Effector memory CD8-positive, alpha-beta T cell (primary cell): ENCODE data around the gene PRUNE2.

Experiments used
- ATAC-seq: fragments of 150-1000 bp; cut with Tn5 transposase; replicated peaks from 2 replicates; pipeline ENCODE4 v1.10.0; 2021; ENCODE audit warnings: mild to moderate bottlenecking, moderate library complexity
- DNase-seq, 3 experiments: peaks; one replicate each; pipeline ENCODE4 v3.0.0; 2021
- H3K27ac Mint-ChIP-seq, 2 donors: one replicate each; pipeline ENCODE4 v1.8.0; 2022; ENCODE audit warnings: mild to moderate bottlenecking in 2 of 2, mixed read lengths in 2 of 2, moderate library complexity in 2 of 2
- H3K27me3 Mint-ChIP-seq, 2 donors: one replicate each; pipeline ENCODE4 v1.8.0; 2022; ENCODE audit warnings: mixed read lengths in 2 of 2
- H3K36me3 Mint-ChIP-seq: one replicate; pipeline ENCODE4 v1.8.0; 2022; ENCODE audit warnings: mild to moderate bottlenecking, moderate library complexity, mixed read lengths; ENCODE audit not compliant: insufficient read depth
- H3K4me1 Mint-ChIP-seq, 2 donors: one replicate each; pipeline ENCODE4 v1.8.0; 2022; ENCODE audit warnings: low read depth in 2 of 2, mixed read lengths in 2 of 2
- H3K4me3 Mint-ChIP-seq, 2 donors: one replicate each; pipeline ENCODE4 v1.8.0; 2022; ENCODE audit warnings: mild to moderate bottlenecking in 2 of 2, mixed read lengths in 2 of 2, moderate library complexity in 2 of 2
- H3K9me3 Mint-ChIP-seq, 2 donors: one replicate each; pipeline ENCODE4 v1.8.0; 2022; ENCODE audit warnings: mixed read lengths in 2 of 2

Gene PRUNE2

DNA sequence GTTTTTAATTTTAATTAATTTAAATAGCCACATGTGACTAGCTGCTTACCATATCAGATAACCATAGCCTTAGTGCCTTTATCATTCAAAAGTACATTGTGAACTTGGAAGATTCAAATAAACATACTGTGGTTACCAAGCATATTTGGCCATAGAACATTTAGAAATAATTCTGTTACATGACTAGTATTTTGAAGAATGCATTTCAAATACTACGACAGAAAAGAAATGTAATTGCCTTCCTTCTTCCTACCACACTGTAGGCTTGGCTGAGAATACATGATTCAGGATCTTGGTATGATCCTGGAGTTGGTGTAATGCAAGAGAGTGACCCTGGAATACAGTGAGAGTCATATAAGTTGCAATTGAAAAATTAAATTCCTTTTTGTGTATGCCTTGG is 251.3 kb downstream of the PRUNE2 start:
- Mint-ChIP-seq H3K4me3 (peak overlapping the region; percentile 42 to 62), H3K27me3 (no peaks in the 10 kb centered on the region), H3K27ac (peak overlapping the region; percentile 62 to 90), H3K36me3 (peaks cover 3% of the 10 kb centered on the region), H3K4me1 (peaks cover 29 to 71% of the 10 kb centered on the region in 2 donors), H3K9me3 (no peaks in the 10 kb centered on the region)
- ATAC-seq, result no peak
- DNase-seq, result no peak

GRCh38 chr9:76654051-76654461 is 251.9 kb downstream of the PRUNE2 start:
- peaks cover 29 to 70% of the 10 kb centered on the region in 2 donors for H3K4me1 Mint-ChIP-seq

DNA sequence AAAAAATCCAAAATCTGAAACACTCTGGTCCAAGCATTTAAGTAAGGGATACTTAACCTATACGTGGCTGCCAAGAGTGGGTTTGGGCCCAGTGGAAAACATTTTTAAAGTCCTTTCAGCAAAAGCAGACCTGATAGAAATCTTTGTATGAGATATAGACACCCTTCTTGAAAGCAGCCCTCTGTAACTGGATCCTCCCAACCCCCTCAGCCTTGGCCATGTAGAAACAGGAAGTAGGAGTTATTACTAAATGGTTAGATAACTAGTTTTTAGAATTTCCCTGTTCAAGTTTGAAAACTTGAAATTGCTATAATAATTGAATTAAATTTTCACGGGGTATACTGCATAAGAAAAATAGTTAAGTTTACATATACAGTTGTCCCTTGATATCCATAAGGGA is 253.0 kb downstream of the PRUNE2 start:
- Mint-ChIP-seq H3K36me3 (peaks cover 3% of the 10 kb centered on the region), H3K27me3 (no peaks in the 10 kb centered on the region), H3K4me1 (peaks cover 27 to 60% of the 10 kb centered on the region in 2 donors), H3K9me3 (no peaks in the 10 kb centered on the region), H3K27ac (no peak overlapping the region), H3K4me3 (no peak overlapping the region)
- no peak for ATAC-seq
- DNase-seq, result no peak

More at GRCh38 chr9:76654051-76654461, 251.9 kb downstream of the PRUNE2 start:
- no peak overlapping the region for H3K4me3 Mint-ChIP-seq
- DNase-seq, result no peak
- H3K27me3 Mint-ChIP-seq, result no peaks in the 10 kb centered on the region
- no peaks in the 10 kb centered on the region for H3K9me3 Mint-ChIP-seq
- ATAC-seq, result no peak
- H3K27ac Mint-ChIP-seq, result no peak overlapping the region
- peaks cover 3% of the 10 kb centered on the region for H3K36me3 Mint-ChIP-seq

DNA sequence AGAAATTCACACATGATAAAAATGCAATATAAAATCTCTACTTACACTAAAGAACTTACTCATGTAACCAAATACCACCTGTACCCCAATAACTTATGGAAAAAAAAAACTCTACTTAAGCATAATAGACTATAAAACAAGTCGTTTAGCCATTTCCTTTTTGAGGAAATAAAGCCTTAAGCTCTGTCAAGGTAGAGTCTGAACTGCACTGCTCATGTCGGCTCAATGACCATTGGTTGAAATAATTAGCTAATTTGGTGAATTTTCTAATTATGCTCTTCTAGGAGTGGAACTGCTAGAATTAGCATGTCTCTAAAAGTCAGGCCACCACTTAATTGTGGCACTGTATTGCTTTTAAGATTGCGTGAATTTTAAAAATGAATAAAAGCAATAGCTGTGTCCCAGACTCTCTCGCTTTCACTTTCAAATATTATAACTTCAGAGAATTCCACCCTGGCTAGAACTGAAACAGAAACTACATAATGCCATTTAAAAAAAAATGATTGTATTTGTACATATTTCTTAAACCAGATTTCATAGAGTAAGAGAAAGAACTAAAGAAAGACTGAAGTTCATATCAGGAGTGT is 254.7 kb downstream of the PRUNE2 start:
- Mint-ChIP-seq H3K9me3 (no peaks in the 10 kb centered on the region), H3K4me1 (peaks cover 23 to 44% of the 10 kb centered on the region in 2 donors)
- DNase-seq, result no peak

GRCh38 chr9:76650692-76651091 is 255.2 kb downstream of the PRUNE2 start:
- no peaks in the 10 kb centered on the region for H3K9me3 Mint-ChIP-seq
- peaks cover 22 to 38% of the 10 kb centered on the region in 2 donors for H3K4me1 Mint-ChIP-seq
- H3K36me3 Mint-ChIP-seq, result peaks cover 3% of the 10 kb centered on the region
- H3K27me3 Mint-ChIP-seq, result no peaks in the 10 kb centered on the region
- H3K27ac Mint-ChIP-seq, result peak overlapping the region; percentile 80 to 88
- ATAC-seq (no peak), DNase-seq (no peak)
- H3K4me3 Mint-ChIP-seq, result peak overlapping the region; percentile 65 to 77

More for the DNA sequence above, 254.7 kb downstream of the PRUNE2 start:
- Mint-ChIP-seq H3K36me3 (peaks cover 3% of the 10 kb centered on the region), H3K4me3 (peak overlapping the region; percentile 65 to 77), H3K27me3 (no peaks in the 10 kb centered on the region), H3K27ac (peak overlapping the region; percentile 80 to 88)
- peak; percentile 42 for ATAC-seq

- Mint-ChIP-seq H3K4me1 (peaks cover 15 to 30% of the 10 kb centered on the region in 2 donors), H3K4me3 (no peak overlapping the region), H3K36me3 (peaks cover 3% of the 10 kb centered on the region), H3K27ac (no peak overlapping the region), H3K9me3 (no peaks in the 10 kb centered on the region), H3K27me3 (no peaks in the 10 kb centered on the region)
- ATAC-seq (no peak), DNase-seq (no peak)
Observed at GRCh38 chr9:76649894-76650293, 256.0 kb downstream of the PRUNE2 start.

DNA sequence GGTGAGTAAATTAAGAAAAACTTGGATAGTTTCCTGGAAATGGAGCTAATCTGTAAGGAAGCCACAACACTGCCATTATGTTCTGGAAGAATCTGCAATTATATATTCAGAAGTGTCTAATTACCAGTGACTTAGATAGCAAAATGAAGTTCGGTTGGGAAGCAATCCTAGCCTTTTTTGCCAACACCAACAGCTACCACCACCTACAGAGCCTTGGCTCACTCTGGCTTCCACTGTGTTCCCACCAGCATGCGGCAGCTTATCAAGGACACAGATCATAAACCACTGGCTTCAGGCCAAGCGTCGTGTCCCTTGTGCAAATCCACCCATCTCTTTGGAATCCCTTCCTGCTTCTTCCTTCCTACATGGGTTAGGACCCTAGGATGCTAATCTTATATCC is 259.7 kb downstream of the PRUNE2 start:
- H3K9me3 Mint-ChIP-seq, result no peaks in the 10 kb centered on the region
- ATAC-seq (no peak), DNase-seq (no peak)
- no peak overlapping the region for H3K27ac Mint-ChIP-seq
- peaks cover 7 to 9% of the 10 kb centered on the region in 2 donors for H3K4me1 Mint-ChIP-seq
- H3K27me3 Mint-ChIP-seq, result no peaks in the 10 kb centered on the region
- H3K4me3 Mint-ChIP-seq, result no peak overlapping the region
- H3K36me3 Mint-ChIP-seq, result no peaks in the 10 kb centered on the region

DNA sequence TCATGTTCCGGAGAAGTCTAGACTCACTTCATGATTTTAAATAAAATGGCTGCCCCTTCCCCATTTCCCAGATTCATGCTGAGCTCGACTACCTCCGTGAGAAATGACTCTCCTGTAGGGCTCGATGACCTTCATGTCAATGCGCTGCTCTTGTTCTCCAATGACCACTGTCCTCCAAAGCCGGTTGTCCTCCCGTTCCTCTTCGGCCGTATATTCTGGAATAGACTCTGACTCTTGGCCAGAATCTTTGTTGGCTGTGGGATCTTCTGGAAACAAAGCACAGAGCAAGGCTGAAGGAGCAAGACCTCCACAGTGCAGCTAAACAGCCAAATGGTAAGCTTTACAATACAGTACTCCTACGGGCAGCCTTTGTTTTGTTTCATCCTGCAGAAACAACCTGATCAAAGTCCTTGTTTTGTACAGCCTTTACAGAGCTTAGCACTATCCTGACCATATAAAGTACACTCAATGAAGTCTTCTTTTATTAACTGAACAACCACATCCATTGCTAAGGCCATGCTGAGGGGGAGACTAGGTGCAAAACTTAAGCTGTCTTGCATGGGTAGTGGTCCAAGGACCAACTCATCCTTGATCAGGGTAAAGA is 261.2 kb downstream of the PRUNE2 start:
- DNase-seq (no peak), ATAC-seq (no peak)
- Mint-ChIP-seq H3K4me3 (no peak overlapping the region), H3K36me3 (no peaks in the 10 kb centered on the region), H3K27ac (no peak overlapping the region), H3K4me1 (no peaks in the 10 kb centered on the region), H3K9me3 (no peaks in the 10 kb centered on the region), H3K27me3 (no peaks in the 10 kb centered on the region)

GRCh38 chr9:76644171-76644570 is 261.7 kb downstream of the PRUNE2 start:
- H3K36me3 Mint-ChIP-seq, result no peaks in the 10 kb centered on the region
- no peak overlapping the region for H3K27ac Mint-ChIP-seq
- no peak overlapping the region for H3K4me3 Mint-ChIP-seq
- ATAC-seq, result no peak
- no peak for DNase-seq
- no peaks in the 10 kb centered on the region for H3K27me3 Mint-ChIP-seq
- no peaks in the 10 kb centered on the region for H3K9me3 Mint-ChIP-seq
- no peaks in the 10 kb centered on the region for H3K4me1 Mint-ChIP-seq

DNA sequence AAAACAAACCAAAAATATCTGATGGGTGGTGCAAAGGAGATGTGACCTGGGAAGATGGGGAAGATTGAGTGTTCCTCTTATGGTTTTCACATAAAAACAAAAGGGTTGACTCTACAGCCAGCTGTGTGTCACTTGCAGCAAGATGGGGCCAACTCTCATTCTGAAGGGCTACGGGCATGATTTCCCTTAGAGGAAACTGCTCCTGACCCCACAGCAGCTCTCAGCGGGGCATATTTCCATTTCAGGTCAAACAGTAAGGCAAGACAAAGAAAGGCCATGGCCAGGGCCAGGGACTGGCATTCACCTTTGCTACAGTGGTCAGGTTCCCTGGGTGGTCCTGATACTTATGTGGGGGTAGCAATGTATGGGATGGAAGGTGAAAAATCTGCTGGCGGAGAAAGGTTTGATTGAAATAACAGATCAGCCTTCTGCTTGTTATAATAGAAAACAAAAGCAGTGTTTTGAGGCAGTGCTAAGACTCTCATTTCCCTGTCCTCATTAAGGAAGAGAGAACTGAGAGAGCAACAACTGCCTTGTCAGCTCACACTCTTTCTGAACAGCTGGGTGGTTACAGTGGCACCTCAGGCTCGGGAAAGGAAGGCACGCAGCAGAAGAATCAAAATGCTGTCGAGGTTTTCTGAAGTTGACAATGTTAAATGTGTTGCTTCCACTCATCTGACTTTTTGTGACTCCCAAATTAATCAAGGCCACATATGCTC is 262.4 kb downstream of the PRUNE2 start:
- H3K9me3 Mint-ChIP-seq, result no peaks in the 10 kb centered on the region
- H3K27me3 Mint-ChIP-seq, result no peaks in the 10 kb centered on the region
- H3K36me3 Mint-ChIP-seq, result no peaks in the 10 kb centered on the region
- H3K4me1 Mint-ChIP-seq, result no peaks in the 10 kb centered on the region
- no peak for ATAC-seq
- no peak overlapping the region for H3K4me3 Mint-ChIP-seq
- DNase-seq, result no peak
- peak overlapping the region in 1 of 2 donors; percentile 55 for H3K27ac Mint-ChIP-seq

- peaks cover under 1 to 2% of the 10 kb centered on the region in 2 donors for H3K4me1 Mint-ChIP-seq
- no peaks in the 10 kb centered on the region for H3K9me3 Mint-ChIP-seq
- DNase-seq (no peak), ATAC-seq (no peak)
- H3K36me3 Mint-ChIP-seq, result no peaks in the 10 kb centered on the region
- H3K27me3 Mint-ChIP-seq, result no peaks in the 10 kb centered on the region
- no peak overlapping the region for H3K4me3 Mint-ChIP-seq
- peak overlapping the region in 1 of 2 donors; percentile 55 for H3K27ac Mint-ChIP-seq
Observed at GRCh38 chr9:76642701-76643209, 263.2 kb downstream of the PRUNE2 start.

- no peak for ATAC-seq
- Mint-ChIP-seq H3K36me3 (no peaks in the 10 kb centered on the region), H3K27me3 (no peaks in the 10 kb centered on the region), H3K4me3 (no peak overlapping the region), H3K4me1 (peaks cover 7% of the 10 kb centered on the region in 2 donors), H3K9me3 (no peaks in the 10 kb centered on the region), H3K27ac (no peak overlapping the region)
- no peak for DNase-seq
Observed at GRCh38 chr9:76642074-76642473, 263.8 kb downstream of the PRUNE2 start.

DNA sequence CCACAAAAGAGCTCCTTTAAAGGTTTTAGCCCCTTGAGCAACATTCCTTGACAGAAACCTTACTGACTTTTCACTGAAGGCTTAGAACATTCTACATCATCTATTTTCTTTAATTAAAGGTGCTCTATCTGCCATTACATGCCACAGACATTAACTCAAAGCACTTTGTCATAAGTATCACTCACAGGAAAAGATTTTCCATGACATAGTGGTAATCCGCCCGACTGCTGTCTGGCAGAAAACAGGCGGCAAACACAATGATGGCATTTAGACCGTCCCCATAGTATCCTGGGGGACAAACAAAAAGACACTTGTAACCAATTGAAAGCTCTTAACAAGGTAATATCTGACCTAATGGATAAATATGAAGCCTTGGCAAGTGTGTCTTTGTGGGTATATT is 267.9 kb downstream of the PRUNE2 start:
- Mint-ChIP-seq H3K27me3 (no peaks in the 10 kb centered on the region), H3K4me3 (no peak overlapping the region), H3K27ac (no peak overlapping the region), H3K4me1 (peaks cover 7 to 11% of the 10 kb centered on the region in 2 donors), H3K9me3 (no peaks in the 10 kb centered on the region), H3K36me3 (no peaks in the 10 kb centered on the region)
- DNase-seq, result no peak
- no peak for ATAC-seq

DNA sequence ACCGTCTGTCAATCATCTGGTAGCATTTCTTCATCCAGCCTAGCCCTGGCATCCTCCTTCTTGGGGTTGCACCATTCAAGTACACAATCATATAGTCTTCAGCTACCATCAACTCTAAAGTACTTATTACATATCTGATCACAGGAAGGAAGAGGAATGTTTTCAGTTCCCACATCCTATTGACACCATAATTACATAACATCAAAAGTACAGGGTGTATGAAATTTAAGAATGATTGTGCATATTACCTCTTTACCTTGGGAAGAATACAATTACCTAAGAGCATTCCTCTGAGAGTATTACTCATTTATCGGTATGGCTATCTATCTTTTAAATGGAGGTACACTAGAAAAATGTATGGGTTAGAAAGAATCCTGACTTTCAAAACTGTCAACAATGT is 268.5 kb downstream of the PRUNE2 start:
- Mint-ChIP-seq H3K4me1 (peaks cover 7 to 11% of the 10 kb centered on the region in 2 donors), H3K27ac (no peak overlapping the region), H3K36me3 (no peaks in the 10 kb centered on the region), H3K4me3 (no peak overlapping the region), H3K9me3 (no peaks in the 10 kb centered on the region), H3K27me3 (no peaks in the 10 kb centered on the region)
- DNase-seq (no peak), ATAC-seq (no peak)
